NCI-H128 (cell line): Measurements from ENCODE around the gene ERAL1.
A peak's percentile ranks its signal among the peaks of the same experiment; 100 is the strongest.
"Not testable (repeated sequence)": the region's sequence is repeated elsewhere in the genome, so short reads cannot be mapped to it uniquely, and the experiment has no call there.

Experiments
- DNase-seq: peaks from one replicate; lab custom pipeline; 2025; ENCODE audit not compliant: unreplicated experiment; lab: John Stamatoyannopoulos, UW

ERAL1 gene

GRCh38 chr17:28878158-28878910, 23.5 kb downstream of the ERAL1 start:
- no peak for DNase-seq

DNA sequence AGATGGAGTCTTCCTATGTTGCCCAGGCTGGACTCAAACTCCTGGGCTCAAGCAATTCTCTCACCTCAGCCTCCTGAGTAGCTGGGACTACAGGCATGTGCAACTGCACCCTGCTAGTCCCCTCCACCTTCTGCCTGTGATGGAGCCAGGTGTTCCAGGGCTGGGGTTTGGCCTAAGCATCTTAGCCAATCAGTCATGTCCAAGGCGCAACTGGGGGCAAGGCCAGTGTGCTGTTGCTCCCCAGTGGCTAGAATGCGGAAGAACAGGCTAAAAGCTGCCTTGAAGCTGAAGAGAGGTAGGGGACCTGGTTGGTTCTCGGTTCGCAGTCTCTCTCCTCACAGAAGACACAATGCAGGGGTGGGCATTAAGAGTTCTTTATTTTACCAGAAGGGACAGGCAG, 24.2 kb downstream of the ERAL1 start:
- DNase-seq = no peak

DNA sequence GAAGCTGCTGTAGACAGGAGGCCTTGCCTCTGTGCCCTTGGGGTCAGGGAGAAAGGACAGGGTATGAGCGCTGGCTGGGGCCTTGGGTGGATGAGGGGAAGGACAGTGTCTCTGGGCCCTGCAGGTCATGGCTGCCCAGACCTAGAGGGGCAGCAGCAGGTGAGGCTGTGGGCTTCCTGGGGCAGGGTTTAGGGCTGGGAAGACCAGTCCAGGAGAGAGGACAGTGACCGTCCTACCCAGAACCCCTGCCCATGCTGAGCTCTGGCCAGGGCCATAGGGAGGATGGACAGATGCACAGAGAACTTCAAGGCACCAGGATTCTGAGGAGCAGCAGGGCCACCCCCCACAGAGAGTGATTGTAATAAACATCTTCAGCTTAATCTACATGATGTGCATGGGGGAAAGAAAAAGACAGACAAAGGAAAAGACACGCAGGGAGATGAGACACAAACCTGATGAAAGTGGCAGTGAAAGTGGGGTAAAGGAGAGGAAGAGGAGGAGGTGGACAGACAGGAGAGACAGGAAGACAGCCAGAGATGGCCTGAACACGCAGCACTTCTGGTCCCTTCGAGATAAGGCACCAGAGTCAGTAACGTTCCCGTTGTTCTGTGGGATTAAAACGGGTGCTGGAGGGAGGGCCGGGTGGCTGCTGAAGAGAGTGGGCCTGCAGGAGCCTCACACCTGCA, 25.2 kb downstream of the ERAL1 start:
- no peak for DNase-seq

DNA sequence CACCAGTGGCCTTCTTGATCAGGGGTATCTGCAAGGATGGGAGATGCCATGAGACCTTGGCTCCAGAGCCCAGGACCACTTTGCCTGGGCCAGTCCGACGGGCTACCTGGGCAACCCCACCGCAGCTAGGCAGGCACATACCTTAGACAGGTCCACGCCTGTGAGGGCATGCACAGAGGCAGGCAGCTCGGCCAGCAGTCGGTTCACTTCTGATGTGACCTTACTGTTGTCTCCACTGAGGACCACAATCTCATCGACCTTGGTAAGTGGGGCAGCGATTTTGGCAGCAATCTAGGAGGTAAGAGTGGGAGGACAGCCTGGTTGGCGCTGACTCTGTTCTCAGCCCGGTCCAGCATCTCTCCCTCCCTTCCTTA, 25.7 kb downstream of the ERAL1 start:
- no peak for DNase-seq

- no peak for DNase-seq
Observed at GRCh38 chr17:28881533-28882056, 26.8 kb downstream of the ERAL1 start.

DNA sequence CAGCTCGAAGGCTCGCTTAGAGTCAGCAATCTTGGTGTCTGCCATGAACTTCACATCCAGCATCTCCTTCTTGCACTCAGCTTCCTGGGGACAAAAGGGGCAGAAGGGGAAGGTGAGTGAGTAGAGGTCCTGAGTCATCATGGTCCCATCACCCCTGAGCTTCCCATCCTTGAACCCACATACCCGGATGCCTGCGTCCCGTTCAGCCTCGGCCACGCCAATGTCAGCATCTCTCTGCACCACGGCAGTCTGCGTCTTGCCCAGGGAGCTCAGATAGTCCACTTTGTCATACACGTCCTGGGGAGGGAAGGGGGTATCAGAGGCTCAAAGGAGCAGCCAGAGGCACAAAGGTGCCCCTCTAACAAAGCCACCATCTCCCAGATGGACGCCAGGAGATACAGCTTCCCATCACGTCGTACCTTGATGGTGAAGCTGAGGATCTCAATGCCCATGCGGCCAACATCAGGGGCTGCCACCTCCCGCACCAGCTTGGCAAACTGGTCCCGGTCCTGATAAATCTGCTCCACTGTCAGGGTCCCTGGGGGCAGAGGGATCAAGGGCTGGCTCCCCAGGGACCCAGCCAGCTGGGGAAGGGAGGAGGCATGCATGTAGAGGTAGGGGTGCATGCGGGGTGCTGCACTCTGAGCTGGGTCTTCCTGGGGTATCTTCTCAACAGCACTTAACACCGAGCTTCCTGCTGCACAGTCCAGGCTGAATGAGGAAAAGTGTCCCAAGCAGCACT, 27.5 kb downstream of the ERAL1 start:
- no peak for DNase-seq

DNA sequence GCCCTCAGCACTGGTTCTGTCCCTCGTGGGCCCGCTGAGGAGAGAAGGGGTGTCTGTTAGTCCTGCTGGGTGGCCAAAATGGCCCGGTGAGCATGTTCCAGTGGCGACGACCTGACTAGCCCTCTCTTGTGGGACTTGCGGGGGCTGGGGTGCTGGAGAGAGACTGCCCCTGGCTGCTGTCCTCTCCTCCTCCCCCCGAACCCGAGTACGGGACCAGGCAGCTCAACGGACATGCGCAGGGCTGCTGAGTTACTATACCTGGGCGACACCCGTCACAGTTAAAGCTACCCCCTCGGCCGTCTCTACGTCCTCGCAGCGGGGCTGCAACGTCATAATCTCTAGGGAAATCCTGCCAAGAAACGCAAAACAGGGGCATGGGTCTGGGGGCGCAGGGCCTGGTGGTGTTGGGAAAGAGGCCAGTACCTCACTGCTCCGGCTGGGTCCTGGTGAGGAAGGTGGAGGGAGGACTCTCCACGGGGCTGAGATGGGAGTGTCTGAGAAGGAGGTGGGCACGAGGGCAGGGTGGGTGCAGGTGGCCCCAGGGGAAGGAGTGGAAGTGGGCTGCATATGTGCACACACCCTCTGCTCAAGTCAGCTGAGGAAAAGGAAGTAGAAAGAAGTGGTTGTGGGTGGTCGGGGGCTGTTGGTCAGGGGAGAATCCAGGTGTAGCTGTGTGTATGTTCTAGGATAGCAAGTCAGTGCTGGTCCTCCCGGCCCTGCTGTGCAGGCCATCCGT, 29.3 kb downstream of the ERAL1 start:
- no peak for DNase-seq

GRCh38 chr17:28885363-28885762, 30.5 kb downstream of the ERAL1 start:
- no peak for DNase-seq

DNA sequence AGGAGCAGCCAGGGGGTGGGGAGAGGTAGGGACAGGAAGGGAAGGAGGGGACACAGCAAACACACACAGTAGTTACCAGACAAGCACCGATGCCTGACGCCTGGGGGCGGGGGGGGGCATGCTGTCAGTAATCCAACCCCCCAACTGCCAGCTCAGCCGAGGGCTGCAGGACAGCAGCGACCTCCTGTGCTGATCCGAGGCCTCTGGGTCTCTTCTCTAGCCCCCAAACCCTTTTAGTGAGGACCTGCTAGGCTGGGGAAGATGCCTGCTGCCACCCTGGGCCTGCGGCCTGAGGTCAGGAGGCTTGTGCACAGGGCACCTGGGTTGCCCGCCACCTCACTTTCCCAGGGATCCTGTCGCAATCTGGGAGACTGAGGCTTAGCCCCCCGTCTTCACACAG, 31.1 kb downstream of the ERAL1 start:
- no peak for DNase-seq

- no peak for DNase-seq
Observed at GRCh38 chr17:28887871-28888471, 33.2 kb downstream of the ERAL1 start.

DNA sequence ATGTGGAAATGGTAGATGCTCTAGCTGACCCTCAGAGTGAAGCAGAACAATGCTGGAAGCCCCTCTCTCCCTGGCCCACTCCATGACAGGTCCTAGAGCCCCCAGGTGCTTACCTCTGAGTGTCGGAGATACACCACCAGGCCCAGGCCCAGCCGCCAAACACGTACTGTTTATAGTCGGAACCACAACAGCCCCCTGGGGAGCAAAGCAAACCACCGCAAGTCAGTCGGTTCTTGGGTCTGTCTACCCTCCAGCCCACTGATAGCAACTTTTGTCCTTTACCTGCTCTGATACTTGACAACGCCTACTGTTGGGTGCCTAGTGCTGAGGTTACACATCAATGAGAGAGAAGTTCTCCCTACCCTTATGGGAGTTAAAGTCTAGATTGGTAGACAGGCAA, 34.0 kb downstream of the ERAL1 start:
- no peak for DNase-seq

GRCh38 chr17:28889996-28890395, 35.2 kb downstream of the ERAL1 start:
- no peak for DNase-seq

GRCh38 chr17:28891201-28891600, 36.4 kb downstream of the ERAL1 start:
- no peak for DNase-seq

- DNase-seq = no peak
Observed at GRCh38 chr17:28892024-28892423, 37.2 kb downstream of the ERAL1 start.

- DNase-seq = not testable (repeated sequence)
Observed at GRCh38 chr17:28893248-28894183, 38.7 kb downstream of the ERAL1 start.

DNA sequence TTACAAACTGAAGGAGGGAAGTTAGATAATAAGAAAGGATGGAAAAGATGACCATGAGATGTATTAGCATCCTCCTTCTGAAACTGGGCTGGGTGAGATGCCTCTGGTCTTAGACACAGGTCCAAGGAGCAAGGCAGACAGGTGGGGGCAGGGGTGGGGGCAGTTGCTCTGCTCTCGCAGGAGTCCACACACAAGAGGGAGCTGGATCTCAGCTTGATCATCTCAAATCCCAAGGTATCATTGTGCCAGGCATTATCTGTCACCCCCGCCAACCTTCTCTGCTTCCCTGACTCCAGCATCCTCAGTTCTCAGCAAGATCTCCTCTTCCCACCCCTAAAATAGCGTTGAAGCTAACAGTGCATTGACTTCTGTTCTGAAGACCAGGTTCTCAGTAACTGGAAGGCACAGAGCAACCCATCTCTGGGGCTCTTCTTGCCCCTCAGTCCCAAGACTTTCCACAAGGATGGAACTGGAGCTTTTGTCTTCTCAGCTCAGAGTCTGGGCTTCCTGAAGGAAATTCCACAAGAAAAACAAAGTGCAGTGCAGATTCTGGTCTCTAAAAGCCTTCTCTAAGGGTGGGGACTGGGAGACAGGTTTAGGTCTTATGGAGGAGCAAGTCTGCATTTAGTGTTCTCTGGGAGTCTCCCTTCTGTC, 41.1 kb downstream of the ERAL1 start:
- DNase-seq = no peak

- DNase-seq = no peak
Observed at GRCh38 chr17:28896491-28896883, 41.7 kb downstream of the ERAL1 start.

- DNase-seq = peak; percentile 12
Observed at GRCh38 chr17:28896884-28897768, 42.3 kb downstream of the ERAL1 start, which contains the start of gene FLOT2. FLOT2 (minus strand) TSS chr17:28897733; CDS start chr17:28897574, 159 bp downstream.
